HepG2 (cell line): ENCODE measurements around the gene CD177. TPM values are rescaled to one million over a fixed set of nuclear protein-coding genes. Genes with fewer than 3 reads are reported as not detected.

ENCODE experiments used
- ATAC-seq: fragments of 200-7000 bp; cut with Tn5 transposase; 3 replicates; pipeline ENCODE4 v1.9.1; 2020; ENCODE audit warnings: mild to moderate bottlenecking, moderate library complexity
- BruUV-seq: library from RNA; stranded (reverse); fragments of 400-500 nt; replicated peaks from 2 replicates; lab custom pipeline; 2021; lab: Mats Ljungman, UMichigan
- CTCF ChIA-PET: fragments of 300-600 bp; formaldehyde crosslinking; extraction: SDS; loops from one replicate; lab custom pipeline; 2021; ENCODE audit warnings: low total read pairs, inconsistent platforms, low intra/inter-chr PET ratio; lab: Yijun Ruan, JAX
- POLR2A ChIA-PET: fragments of 350-600 bp; sonication (Branson Sonifier 250); formaldehyde crosslinking; loops from one replicate; lab custom pipeline; 2020; ENCODE audit warnings: antibody characterized with exemption, inconsistent platforms; lab: Yijun Ruan, JAX
- DNase-seq: peaks from one replicate; pipeline ENCODE4 v3.0.0-alpha.2; 2015; ENCODE audit warnings: low spot score
- FAIRE-seq: peaks from 3 replicates; lab custom pipeline; 2011; peaks lifted over from hg19 to GRCh38; lab: Jason Lieb, UNC
- H2AFZ ChIP-seq: one replicate; pipeline ENCODE4 v1.6.1; 2011; ENCODE audit warnings: low read length, inconsistent platforms
- H3K27ac ChIP-seq: fragments of 300-600 bp; 3 replicates; pipeline ENCODE4 v1.8.0; 2011; ENCODE audit warnings: mixed run types, mild to moderate bottlenecking, mixed read lengths, low read length, inconsistent platforms; ENCODE audit not compliant: insufficient read depth; ENCODE audit errors: extremely low read length
- H3K27me3 ChIP-seq, 2 experiments: fragments of 200-600 bp in 1 of 2; 2 replicates in 1 of 2; 3 replicates in 1 of 2; pipeline versions ENCODE4 v1.6.0 to v1.8.0; 2011; ENCODE audit warnings: low read length in 2 of 2, mild to moderate bottlenecking in 2 of 2, moderate library complexity in 2 of 2, inconsistent platforms in 1 of 2; ENCODE audit not compliant: insufficient read depth in 2 of 2, control insufficient read depth in 1 of 2
- H3K36me3 ChIP-seq, 2 experiments: fragments of 200-600 bp in 1 of 2; replicated peaks in 1 of 2; 2 replicates in 1 of 2; 3 replicates in 1 of 2; pipeline versions ENCODE4 v1.5.1 to v1.8.0; 2011; ENCODE audit warnings: low read length in 2 of 2, inconsistent platforms in 1 of 2; ENCODE audit not compliant: insufficient read depth in 2 of 2, control insufficient read depth in 1 of 2
- H3K4me1 ChIP-seq: 2 replicates; pipeline ENCODE4 v1.5.1; 2012; ENCODE audit warnings: low read length, inconsistent platforms; ENCODE audit not compliant: insufficient read depth
- H3K4me2 ChIP-seq: 2 replicates; pipeline ENCODE4 v1.6.0; 2011; ENCODE audit warnings: low read depth, low read length, inconsistent platforms
- H3K4me3 ChIP-seq, 3 experiments: fragments of 200-600 bp in 1 of 3; sonication (generic), shearing (Covaris generic) in 1 of 3; replicated peaks in 1 of 3; 2 replicates each; pipeline ENCODE4 v1.5.1; 2011 to 2016; ENCODE audit warnings: low read length in 3 of 3, inconsistent platforms in 2 of 3, low read depth in 2 of 3, mild to moderate bottlenecking in 2 of 3, control low read depth in 1 of 3, mixed read lengths in 1 of 3; ENCODE audit not compliant: insufficient read depth in 1 of 3
- H3K79me2 ChIP-seq: one replicate; pipeline ENCODE4 v1.6.1; 2011; ENCODE audit warnings: low read length, inconsistent platforms; ENCODE audit not compliant: insufficient read depth
- H3K9ac ChIP-seq: 2 replicates; pipeline ENCODE4 v1.6.0; 2011; ENCODE audit warnings: mild to moderate bottlenecking, low read depth, low read length, inconsistent platforms; ENCODE audit not compliant: insufficient read depth
- H3K9me3 ChIP-seq: 2 replicates; pipeline ENCODE4 v1.5.1; 2012; ENCODE audit warnings: mild to moderate bottlenecking, low read length
- H4K20me1 ChIP-seq: 2 replicates; pipeline ENCODE4 v1.6.0; 2011; ENCODE audit warnings: inconsistent platforms, mild to moderate bottlenecking, low read length, moderate library complexity; ENCODE audit not compliant: insufficient read depth
- BRCA1 ChIP-seq: sonication (generic); formaldehyde crosslinking; IDR thresholded peaks from 2 replicates; pipeline ENCODE4 v1.4.0; 2020; ENCODE audit warnings: missing genetic modification reagents
- GATA4 ChIP-seq: sonication (generic); IDR thresholded peaks from 2 replicates; pipeline ENCODE4 v1.6.1; 2016; ENCODE audit warnings: antibody characterized with exemption, low read depth, borderline replicate concordance
- HMG20A ChIP-seq: IDR thresholded peaks from 2 replicates; pipeline ENCODE4 v1.6.1; 2016; ENCODE audit warnings: borderline replicate concordance
- HOXA7 ChIP-seq: sonication (generic); formaldehyde crosslinking; IDR thresholded peaks from 2 replicates; pipeline ENCODE4 v1.8.1; 2022; ENCODE audit warnings: mild to moderate bottlenecking, missing genetic modification reagents, moderate library complexity
- KDM1A ChIP-seq: IDR thresholded peaks from 2 replicates; pipeline ENCODE4 v1.6.1; 2016; ENCODE audit warnings: missing compliant biosample characterization
- SNAPC4 ChIP-seq: sonication (generic); formaldehyde crosslinking; IDR thresholded peaks from 2 replicates; pipeline ENCODE4 v1.4.0; 2020; ENCODE audit warnings: mild to moderate bottlenecking, missing genetic modification reagents
- TEAD2 ChIP-seq: sonication (generic); formaldehyde crosslinking; IDR thresholded peaks from 2 replicates; pipeline ENCODE4 v1.9.0; 2021; ENCODE audit warnings: missing genetic modification reagents
- TRIM22 ChIP-seq: fragments of 450-650 bp; IDR thresholded peaks from 2 replicates; pipeline ENCODE4 v1.6.1; 2017
- ZNF124 ChIP-seq: sonication (generic); formaldehyde crosslinking; IDR thresholded peaks from 2 replicates; pipeline ENCODE4 v1.4.0; 2020; ENCODE audit warnings: missing genetic modification reagents
- ZNF446 ChIP-seq: sonication (generic); formaldehyde crosslinking; IDR thresholded peaks from 2 replicates; pipeline ENCODE4 v1.5.0; 2020; ENCODE audit warnings: mild to moderate bottlenecking, missing genetic modification reagents
- ZNF512 ChIP-seq: sonication (generic); formaldehyde crosslinking; IDR thresholded peaks from 2 replicates; pipeline ENCODE4 v1.4.0; 2020; ENCODE audit warnings: mild to moderate bottlenecking, missing genetic modification reagents
- WGBS: methylation state at CpG from one replicate; pipeline ENCODE4 v1.1.6; 2017; ENCODE audit warnings: low lambda C conversion rate; 5-methylcytosine and 5-hydroxymethylcytosine counted together
- in situ Hi-C: cut with HindIII; loops from 2 replicates; pipeline ENCODE4 v1.10.0; 2017; ENCODE audit warnings: low pct_unique_long_range_greater_than_20kb; ENCODE audit not compliant: extremely low pct_ligation_motif_present
- intact Hi-C: fragments of 100-400 bp; cut with micrococcal nuclease; formaldehyde crosslinking; loops from one replicate; pipeline ENCODE4 v1.10.0; 2022; ENCODE audit not compliant: unreplicated experiment
- polyA plus RNA-seq, 8 experiments: library from polyadenylated mRNA; depleted of rRNA in 3 of 8; stranded (reverse) in 7 of 8; unstranded in 1 of 8; fragments of >200 nt; fragmentation: Illumina TruSeq in 4 of 8; extraction: Trizol in 4 of 8; gene quantifications; 2 replicates each; pipeline versions ENCODE4 v1.2.1 to v1.2.3, GENCODE V29; 2011 to 2016; ENCODE audit warnings: low read depth in 4 of 8, missing spikeins in 1 of 8, mixed read lengths in 1 of 8; ENCODE audit not compliant: insufficient read depth in 1 of 8
- total RNA-seq, 5 experiments: library from RNA; depleted of rRNA; stranded (reverse); fragments of >200 nt; fragmentation: Illumina TruSeq; extraction: Trizol; gene quantifications; 2 replicates each; pipeline ENCODE4 v1.2.3, GENCODE V29; 2016; ENCODE audit warnings: low read depth in 1 of 5
- TF ChIP-seq, protein P1 (sequence below): sonication (generic); formaldehyde crosslinking; IDR thresholded peaks from 2 replicates; pipeline ENCODE4 v1.4.0; 2020; ENCODE audit warnings: missing genetic modification reagents

CD177 gene
- total and polyA plus RNA-seq, 2 of the 13 experiments (the other 11 are each of a cell fraction or from before 2014, with no cell fraction given): not detected

DNA sequence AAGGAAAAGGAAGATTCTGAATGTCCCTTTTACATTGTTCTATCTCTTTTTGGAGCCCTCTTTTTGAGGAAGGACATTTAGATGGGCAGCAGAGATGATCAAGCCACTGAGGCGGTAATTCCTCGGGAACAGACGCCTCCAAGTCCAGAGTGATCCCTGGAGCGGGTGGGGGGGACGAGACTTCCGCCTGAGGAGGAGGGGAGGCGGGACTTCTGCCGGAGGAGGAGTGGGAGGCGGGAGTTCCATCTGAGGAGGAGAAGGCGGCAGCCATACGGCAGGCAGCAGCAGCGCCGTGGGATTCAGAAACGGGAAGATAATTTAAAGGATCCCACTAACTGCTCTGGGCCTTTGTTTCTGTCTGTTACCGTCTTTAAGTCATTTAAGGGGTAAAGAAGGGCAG is 37.6 kb upstream of the CD177 start:
- ATAC-seq: no peak

More for the DNA sequence above, 37.6 kb upstream of the CD177 start:
- in situ Hi-C loops (loop anchor here (25.0 kb wide), 1 partner anchor 204 kb away; no protein-coding TSS in a partner anchor), intact Hi-C loops (no loop called here)
- WGBS: 39% methylated on average over 14 of the region's 15 CpGs
- Histone ChIP-seq H3K9me3 (no peaks in the 10 kb centered on the region), H4K20me1 (no peaks in the 10 kb centered on the region), H3K27me3 (peaks cover 0 to 6% of the 10 kb centered on the region in 2 experiments; a peak in 1 of 5 replicates), H3K4me2 (no peak overlapping the region), H3K4me3 (no peak overlapping the region), H3K27ac (no peak overlapping the region), H3K9ac (no peak overlapping the region), H3K79me2 (no peaks in the 10 kb centered on the region), H3K4me1 (no peaks in the 10 kb centered on the region), H2AFZ (no peak overlapping the region), H3K36me3 (no peaks in the 10 kb centered on the region)
- ChIA-PET POLR2A (no interaction called here), CTCF (interaction anchor here (0.8 kb wide), 1 partner anchor 10 kb away, joined by 3 read pairs; no protein-coding TSS in a partner anchor)
- no peak for FAIRE-seq
- DNase-seq: no peak
- BruUV-seq: no TSS peak
- TF ChIP-seq TEAD2: no peak
- no peak for TF ChIP-seq ZNF446
- TF ChIP-seq BRCA1 (CRISPR knock-in tag): no peak
- TF ChIP-seq, protein P1, sequence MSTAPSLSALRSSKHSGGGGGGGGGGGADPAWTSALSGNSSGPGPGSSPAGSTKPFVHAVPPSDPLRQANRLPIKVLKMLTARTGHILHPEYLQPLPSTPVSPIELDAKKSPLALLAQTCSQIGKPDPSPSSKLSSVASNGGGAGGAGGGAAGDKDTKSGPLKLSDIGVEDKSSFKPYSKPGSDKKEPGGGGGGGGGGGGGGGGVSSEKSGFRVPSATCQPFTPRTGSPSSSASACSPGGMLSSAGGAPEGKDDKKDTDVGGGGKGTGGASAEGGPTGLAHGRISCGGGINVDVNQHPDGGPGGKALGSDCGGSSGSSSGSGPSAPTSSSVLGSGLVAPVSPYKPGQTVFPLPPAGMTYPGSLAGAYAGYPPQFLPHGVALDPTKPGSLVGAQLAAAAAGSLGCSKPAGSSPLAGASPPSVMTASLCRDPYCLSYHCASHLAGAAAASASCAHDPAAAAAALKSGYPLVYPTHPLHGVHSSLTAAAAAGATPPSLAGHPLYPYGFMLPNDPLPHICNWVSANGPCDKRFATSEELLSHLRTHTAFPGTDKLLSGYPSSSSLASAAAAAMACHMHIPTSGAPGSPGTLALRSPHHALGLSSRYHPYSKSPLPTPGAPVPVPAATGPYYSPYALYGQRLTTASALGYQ (CRISPR knock-in tag): no peak
- no peak for TF ChIP-seq HOXA7 (CRISPR knock-in tag)
- TF ChIP-seq ZNF512: no peak
- no peak for TF ChIP-seq KDM1A (CRISPR knock-in tag)
- TF ChIP-seq SNAPC4 (CRISPR knock-in tag): no peak
- TF ChIP-seq TRIM22: no peak
- TF ChIP-seq GATA4: no peak
- no peak for TF ChIP-seq HMG20A (CRISPR knock-in tag)
- TF ChIP-seq ZNF124 (CRISPR knock-in tag): no peak
